ENCODE measurements around the gene UBE2Z.
"Not testable (repeated sequence)": the region's sequence is repeated elsewhere in the genome, so short reads cannot be mapped to it uniquely, and the experiment has no call there.

The UBE2Z gene

DNA sequence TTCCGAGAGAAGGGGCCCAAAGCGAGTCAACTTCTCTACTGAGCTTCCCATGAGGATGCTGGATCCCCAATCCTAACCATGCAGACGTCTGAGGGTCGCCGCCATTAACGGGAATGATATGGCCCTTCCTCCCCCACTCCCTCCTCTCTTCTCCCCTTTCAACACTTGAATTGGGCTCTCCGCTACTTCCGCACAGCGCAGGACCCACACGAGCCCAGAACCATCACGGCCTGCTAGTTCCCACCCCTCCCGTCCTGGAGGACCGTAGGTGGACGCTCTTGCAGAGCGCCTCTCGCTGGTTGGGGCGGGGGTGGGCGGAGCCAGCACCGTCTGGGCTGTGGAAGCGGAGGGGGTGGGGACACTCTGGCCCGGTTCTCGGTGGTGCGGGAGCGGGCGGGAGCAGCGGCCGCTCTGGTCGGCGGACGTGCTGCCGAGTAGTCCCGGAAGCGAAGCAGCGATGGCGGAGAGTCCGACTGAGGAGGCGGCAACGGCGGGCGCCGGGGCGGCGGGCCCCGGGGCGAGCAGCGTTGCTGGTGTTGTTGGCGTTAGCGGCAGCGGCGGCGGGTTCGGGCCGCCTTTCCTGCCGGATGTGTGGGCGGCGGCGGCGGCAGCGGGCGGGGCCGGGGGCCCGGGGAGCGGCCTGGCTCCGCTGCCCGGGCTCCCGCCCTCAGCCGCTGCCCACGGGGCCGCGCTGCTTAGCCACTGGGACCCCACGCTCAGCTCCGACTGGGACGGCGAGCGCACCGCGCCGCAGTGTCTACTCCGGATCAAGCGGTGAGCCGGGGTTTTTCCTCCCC, at the start of gene UBE2Z:
Gene UBE2Z, plus strand, starts transcription at position 361 of the 797 bp plus-strand sequence. Its CDS starts 97 bp downstream, at position 458.
- H3K4me3 ChIP-seq (ENCODE audit: low read depth, low read length), result peak within 1 kb of the TSS; percentile 76
- H3K27me3 ChIP-seq (ENCODE audit: control insufficient read depth, insufficient read depth, low read length), result no peaks in the 10 kb centered on the region
- no peaks in the 10 kb centered on the region for H3K9me3 ChIP-seq (ENCODE audit: control insufficient read depth, insufficient read depth, low read length)
- peaks cover 35% of the 10 kb centered on the region for H3K36me3 ChIP-seq (ENCODE audit: control insufficient read depth, insufficient read depth, low read length)
- H3K27ac ChIP-seq (ENCODE audit: low read depth, low read length), result peak within 1 kb of the TSS; percentile 94
- peak within 1 kb of the TSS; percentile 86 for H3K9ac ChIP-seq (ENCODE audit: low read depth, low read length)
- H3K4me1 ChIP-seq (ENCODE audit: control insufficient read depth, insufficient read depth, low read length), result peaks cover 13% of the 10 kb centered on the region

DNA sequence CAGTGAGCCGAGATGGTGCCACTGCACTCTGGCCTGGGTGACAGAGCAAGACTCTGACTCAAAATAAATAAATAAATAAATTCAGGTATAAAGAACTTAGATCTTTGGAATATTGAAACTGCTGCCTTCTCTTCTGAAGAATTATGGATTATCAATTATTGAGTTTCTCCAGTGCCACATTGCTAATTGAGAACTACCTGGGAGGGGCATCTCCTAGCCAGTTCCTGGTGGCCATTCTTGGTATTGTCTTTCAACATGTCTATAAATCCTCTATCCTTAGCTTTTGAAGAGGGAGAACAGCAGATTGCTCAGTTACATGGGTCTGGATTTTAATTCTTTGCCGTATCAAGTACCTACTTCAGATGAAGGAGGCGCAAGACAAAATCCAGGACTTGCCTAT, 48.2 kb upstream of the UBE2Z start:
- no peaks in the 10 kb centered on the region for H3K4me1 ChIP-seq (ENCODE audit: control insufficient read depth, insufficient read depth, low read length)
- H3K9me3 ChIP-seq (ENCODE audit: control insufficient read depth, insufficient read depth, low read length), result no peaks in the 10 kb centered on the region
- no peak overlapping the region for H3K27ac ChIP-seq (ENCODE audit: low read depth, low read length)
- no peak overlapping the region for H3K9ac ChIP-seq (ENCODE audit: low read depth, low read length)
- H3K27me3 ChIP-seq (ENCODE audit: control insufficient read depth, insufficient read depth, low read length), result no peaks in the 10 kb centered on the region
- no peak overlapping the region for H3K4me3 ChIP-seq (ENCODE audit: low read depth, low read length)
- H3K36me3 ChIP-seq (ENCODE audit: control insufficient read depth, insufficient read depth, low read length), result peaks cover 6% of the 10 kb centered on the region

DNA sequence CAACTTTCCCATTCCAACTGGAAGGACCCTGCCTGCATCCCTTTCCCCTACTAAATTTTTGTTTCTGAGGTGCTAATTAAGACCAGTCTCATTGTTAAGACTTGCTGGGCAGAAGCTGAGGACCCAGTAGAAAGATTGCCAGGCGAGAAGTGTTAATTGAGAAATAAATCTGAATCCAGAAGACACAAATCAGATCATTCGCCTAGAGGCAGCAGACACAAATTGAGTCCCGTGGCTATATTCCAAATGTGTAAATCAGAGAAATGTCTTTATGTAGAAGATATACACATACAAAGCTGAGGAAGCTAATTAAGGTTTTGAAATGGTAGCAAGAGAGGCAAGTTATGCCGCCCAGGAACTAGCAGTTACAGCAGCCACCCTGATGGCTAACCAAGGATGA, 47.8 kb upstream of the UBE2Z start:
- H3K4me1 ChIP-seq (ENCODE audit: control insufficient read depth, insufficient read depth, low read length), result no peaks in the 10 kb centered on the region
- peaks cover 6% of the 10 kb centered on the region for H3K36me3 ChIP-seq (ENCODE audit: control insufficient read depth, insufficient read depth, low read length)
- no peak overlapping the region for H3K9ac ChIP-seq (ENCODE audit: low read depth, low read length)
- H3K27me3 ChIP-seq (ENCODE audit: control insufficient read depth, insufficient read depth, low read length), result no peaks in the 10 kb centered on the region
- H3K27ac ChIP-seq (ENCODE audit: low read depth, low read length), result no peak overlapping the region
- no peaks in the 10 kb centered on the region for H3K9me3 ChIP-seq (ENCODE audit: control insufficient read depth, insufficient read depth, low read length)
- no peak overlapping the region for H3K4me3 ChIP-seq (ENCODE audit: low read depth, low read length)

DNA sequence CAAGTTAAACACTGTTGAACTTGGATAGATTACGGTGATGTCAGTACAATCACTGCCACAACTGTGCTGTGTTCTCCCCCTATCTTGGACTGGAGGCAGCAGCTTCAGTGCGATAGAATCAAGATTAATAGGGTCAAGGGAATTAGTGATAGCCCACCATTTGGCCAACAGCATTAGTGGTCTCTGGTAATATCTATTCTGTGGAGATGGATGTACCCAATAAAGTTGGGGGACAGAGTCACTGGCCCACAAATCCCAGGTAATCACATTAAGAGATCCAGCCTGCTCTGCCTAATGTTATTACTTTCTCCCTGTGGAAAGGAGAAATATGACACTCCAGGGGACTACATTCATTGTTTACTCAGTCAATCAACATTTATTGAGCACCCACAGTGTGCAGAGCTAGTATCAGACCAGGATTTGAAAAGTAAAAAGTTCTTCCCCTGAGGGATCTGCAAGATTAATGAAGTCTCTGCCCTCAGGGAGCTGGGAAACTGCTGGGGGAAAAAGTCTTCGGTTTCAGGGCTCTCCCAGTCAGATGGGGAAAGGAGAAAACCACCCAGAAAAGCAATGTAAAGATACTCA, 39.2 kb upstream of the UBE2Z start:
- H3K27ac ChIP-seq (ENCODE audit: low read depth, low read length), result no peak overlapping the region
- no peaks in the 10 kb centered on the region for H3K36me3 ChIP-seq (ENCODE audit: control insufficient read depth, insufficient read depth, low read length)
- no peak overlapping the region for H3K9ac ChIP-seq (ENCODE audit: low read depth, low read length)
- H3K4me1 ChIP-seq (ENCODE audit: control insufficient read depth, insufficient read depth, low read length), result no peaks in the 10 kb centered on the region; the same call in 1 of the 2 replicates
- H3K9me3 ChIP-seq (ENCODE audit: control insufficient read depth, insufficient read depth, low read length), result no peaks in the 10 kb centered on the region
- no peak overlapping the region for H3K4me3 ChIP-seq (ENCODE audit: low read depth, low read length)
- H3K27me3 ChIP-seq (ENCODE audit: control insufficient read depth, insufficient read depth, low read length), result no peaks in the 10 kb centered on the region

DNA sequence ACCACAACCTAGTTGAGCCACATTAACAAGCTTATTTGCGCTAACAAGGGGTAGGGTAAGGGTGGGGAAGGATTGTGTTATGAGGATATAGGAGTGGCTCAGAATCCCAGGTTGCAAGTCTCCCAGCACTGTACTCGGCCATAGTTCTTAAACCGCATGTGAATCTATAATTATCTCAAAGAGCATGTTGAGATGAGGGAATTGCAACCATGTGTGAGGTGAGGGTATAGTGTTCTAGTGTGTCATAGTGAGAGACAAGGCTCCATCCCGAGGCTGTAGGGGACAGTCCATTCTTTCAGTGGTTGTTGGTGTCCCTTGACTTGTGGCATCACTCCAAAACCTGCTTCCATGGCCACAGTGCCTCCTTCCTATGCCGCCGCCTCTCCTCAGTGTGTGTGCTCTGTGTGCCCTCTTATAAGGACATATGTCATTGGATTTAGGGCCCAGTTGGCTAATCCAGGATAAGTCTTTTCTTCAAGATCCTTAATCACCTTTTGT, 38.3 kb upstream of the UBE2Z start:
- Histone ChIP-seq H3K9me3 (ENCODE audit: control insufficient read depth, insufficient read depth, low read length) (no peaks in the 10 kb centered on the region), H3K27ac (ENCODE audit: low read depth, low read length) (no peak overlapping the region), H3K4me1 (ENCODE audit: control insufficient read depth, insufficient read depth, low read length) (no peaks in the 10 kb centered on the region; the same call in 1 of the 2 replicates), H3K9ac (ENCODE audit: low read depth, low read length) (no peak overlapping the region), H3K4me3 (ENCODE audit: low read depth, low read length) (no peak overlapping the region), H3K36me3 (ENCODE audit: control insufficient read depth, insufficient read depth, low read length) (no peaks in the 10 kb centered on the region), H3K27me3 (ENCODE audit: control insufficient read depth, insufficient read depth, low read length) (no peaks in the 10 kb centered on the region)

DNA sequence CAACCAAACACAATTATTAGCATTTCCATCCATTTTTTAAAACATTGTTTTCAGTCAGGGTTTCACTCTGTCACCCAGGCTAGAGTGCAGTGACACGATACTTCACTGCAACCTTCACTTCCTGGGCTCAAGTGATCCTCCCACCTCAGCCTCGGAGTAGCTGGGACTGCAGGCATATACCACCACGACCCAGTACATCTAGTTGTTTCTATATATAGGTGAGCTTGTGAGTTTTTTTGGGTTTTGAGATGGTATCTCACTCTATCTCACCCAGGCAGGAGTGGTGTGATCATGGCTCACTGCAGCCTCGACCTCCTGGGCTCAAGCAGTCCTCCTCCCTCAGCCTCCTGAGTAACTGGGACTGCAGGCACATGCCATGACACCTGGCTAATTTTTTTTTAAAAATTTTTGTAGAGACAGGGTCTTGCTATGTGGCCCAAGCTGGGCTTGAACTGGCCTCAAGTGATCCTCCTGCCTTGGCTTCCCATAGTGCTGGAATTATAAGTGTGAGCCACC, 37.1 kb upstream of the UBE2Z start:
- Histone ChIP-seq H3K36me3 (ENCODE audit: control insufficient read depth, insufficient read depth, low read length) (no peaks in the 10 kb centered on the region), H3K4me1 (ENCODE audit: control insufficient read depth, insufficient read depth, low read length) (no peaks in the 10 kb centered on the region; the same call in 1 of the 2 replicates), H3K4me3 (ENCODE audit: low read depth, low read length) (no peak overlapping the region), H3K9me3 (ENCODE audit: control insufficient read depth, insufficient read depth, low read length) (no peaks in the 10 kb centered on the region), H3K27me3 (ENCODE audit: control insufficient read depth, insufficient read depth, low read length) (no peaks in the 10 kb centered on the region), H3K9ac (ENCODE audit: low read depth, low read length) (no peak overlapping the region), H3K27ac (ENCODE audit: low read depth, low read length) (no peak overlapping the region)

DNA sequence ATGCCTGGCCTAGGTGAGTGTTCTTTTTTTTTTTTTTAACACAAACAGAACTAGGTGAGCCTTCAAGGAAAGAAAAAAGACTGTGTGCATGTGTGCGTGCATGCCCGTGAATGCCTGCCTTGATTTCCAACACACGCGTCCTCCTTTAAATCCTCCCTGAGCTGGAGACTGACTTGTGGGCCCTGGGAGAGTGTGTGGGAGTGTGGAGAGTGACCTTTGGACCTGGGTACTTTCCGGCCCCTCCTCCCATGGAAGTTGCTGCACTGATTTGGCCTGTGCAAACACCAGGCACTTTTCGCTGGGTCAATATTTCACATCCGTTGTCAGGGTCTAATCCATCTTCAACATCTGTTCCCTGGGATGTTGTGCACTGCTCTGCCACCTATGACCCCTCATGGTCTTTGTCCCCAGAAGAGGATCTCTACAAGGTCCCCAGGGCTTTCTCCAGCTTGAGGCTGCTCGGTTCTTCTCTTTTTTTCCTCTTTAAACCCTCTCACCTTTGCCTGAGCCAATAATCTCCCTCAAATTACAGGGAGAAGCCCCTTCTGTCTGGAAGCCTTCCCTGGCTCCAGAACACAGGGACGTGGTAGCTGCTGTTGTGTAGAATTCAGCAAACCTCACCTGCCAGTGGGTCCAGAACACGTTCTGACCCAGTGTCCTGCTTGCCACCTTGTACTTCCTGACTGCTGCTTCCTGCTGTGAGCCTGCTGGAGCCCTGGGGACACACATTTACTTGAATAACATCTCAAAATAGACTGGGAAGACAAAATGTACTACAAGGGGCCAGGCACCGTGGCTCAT, 36.5 kb upstream of the UBE2Z start:
- H3K9me3 ChIP-seq (ENCODE audit: control insufficient read depth, insufficient read depth, low read length), result no peaks in the 10 kb centered on the region
- H3K4me3 ChIP-seq (ENCODE audit: low read depth, low read length), result no peak overlapping the region
- no peaks in the 10 kb centered on the region for H3K36me3 ChIP-seq (ENCODE audit: control insufficient read depth, insufficient read depth, low read length)
- peak overlapping the region; percentile 39 for H3K27ac ChIP-seq (ENCODE audit: low read depth, low read length)
- H3K4me1 ChIP-seq (ENCODE audit: control insufficient read depth, insufficient read depth, low read length), result no peaks in the 10 kb centered on the region; the same call in 1 of the 2 replicates
- no peak overlapping the region for H3K9ac ChIP-seq (ENCODE audit: low read depth, low read length)
- H3K27me3 ChIP-seq (ENCODE audit: control insufficient read depth, insufficient read depth, low read length), result no peaks in the 10 kb centered on the region

DNA sequence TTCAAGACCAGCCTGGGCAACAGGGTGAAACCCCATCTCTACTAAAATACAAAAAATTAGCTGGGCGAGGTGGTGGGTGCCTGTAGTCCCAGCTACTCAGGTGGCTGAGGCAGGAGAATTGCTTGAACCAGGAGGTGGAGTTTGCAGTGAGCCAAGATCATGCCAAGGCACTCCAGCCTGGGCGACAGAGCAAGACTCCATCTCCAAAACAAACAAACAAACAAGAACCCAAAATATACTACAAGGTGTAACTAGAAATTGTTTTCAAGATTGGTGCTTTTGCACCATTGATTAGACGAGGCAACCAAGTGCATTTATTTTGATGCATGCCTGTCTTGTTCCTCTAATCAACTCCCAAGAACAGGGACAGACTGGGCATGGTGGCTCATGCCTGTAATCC, 35.8 kb upstream of the UBE2Z start:
- H3K27me3 ChIP-seq (ENCODE audit: control insufficient read depth, insufficient read depth, low read length); H3K9me3 ChIP-seq (ENCODE audit: control insufficient read depth, insufficient read depth, low read length); H3K9ac ChIP-seq (ENCODE audit: low read depth, low read length); H3K4me3 ChIP-seq (ENCODE audit: low read depth, low read length); H3K27ac ChIP-seq (ENCODE audit: low read depth, low read length); H3K4me1 ChIP-seq (ENCODE audit: control insufficient read depth, insufficient read depth, low read length); H3K36me3 ChIP-seq (ENCODE audit: control insufficient read depth, insufficient read depth, low read length): not testable (repeated sequence)

DNA sequence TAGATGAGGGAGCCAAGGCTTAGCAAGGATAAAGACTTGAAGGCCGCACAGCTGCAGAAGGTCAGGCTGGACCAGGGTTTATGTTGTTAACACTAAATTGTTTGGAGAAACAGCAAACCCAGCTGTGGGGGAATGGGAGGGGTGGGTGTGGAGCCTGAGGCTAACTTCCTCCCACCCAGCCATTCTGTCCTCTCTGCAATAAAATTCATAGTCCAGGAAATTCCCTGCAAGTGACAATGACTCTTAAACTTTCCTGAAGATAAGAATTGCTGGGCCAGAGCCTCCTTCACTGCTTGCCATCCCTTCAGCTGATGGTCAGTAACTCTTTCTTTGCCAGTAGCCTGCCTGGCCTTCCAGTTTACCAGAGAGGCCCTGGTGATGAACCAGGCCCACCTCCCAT, 35.0 kb upstream of the UBE2Z start:
- H3K9ac ChIP-seq (ENCODE audit: low read depth, low read length), result no peak overlapping the region
- H3K4me1 ChIP-seq (ENCODE audit: control insufficient read depth, insufficient read depth, low read length), result no peaks in the 10 kb centered on the region; the same call in 1 of the 2 replicates
- no peaks in the 10 kb centered on the region for H3K36me3 ChIP-seq (ENCODE audit: control insufficient read depth, insufficient read depth, low read length)
- no peaks in the 10 kb centered on the region for H3K27me3 ChIP-seq (ENCODE audit: control insufficient read depth, insufficient read depth, low read length)
- no peaks in the 10 kb centered on the region for H3K9me3 ChIP-seq (ENCODE audit: control insufficient read depth, insufficient read depth, low read length)
- no peak overlapping the region for H3K27ac ChIP-seq (ENCODE audit: low read depth, low read length)
- H3K4me3 ChIP-seq (ENCODE audit: low read depth, low read length), result no peak overlapping the region

DNA sequence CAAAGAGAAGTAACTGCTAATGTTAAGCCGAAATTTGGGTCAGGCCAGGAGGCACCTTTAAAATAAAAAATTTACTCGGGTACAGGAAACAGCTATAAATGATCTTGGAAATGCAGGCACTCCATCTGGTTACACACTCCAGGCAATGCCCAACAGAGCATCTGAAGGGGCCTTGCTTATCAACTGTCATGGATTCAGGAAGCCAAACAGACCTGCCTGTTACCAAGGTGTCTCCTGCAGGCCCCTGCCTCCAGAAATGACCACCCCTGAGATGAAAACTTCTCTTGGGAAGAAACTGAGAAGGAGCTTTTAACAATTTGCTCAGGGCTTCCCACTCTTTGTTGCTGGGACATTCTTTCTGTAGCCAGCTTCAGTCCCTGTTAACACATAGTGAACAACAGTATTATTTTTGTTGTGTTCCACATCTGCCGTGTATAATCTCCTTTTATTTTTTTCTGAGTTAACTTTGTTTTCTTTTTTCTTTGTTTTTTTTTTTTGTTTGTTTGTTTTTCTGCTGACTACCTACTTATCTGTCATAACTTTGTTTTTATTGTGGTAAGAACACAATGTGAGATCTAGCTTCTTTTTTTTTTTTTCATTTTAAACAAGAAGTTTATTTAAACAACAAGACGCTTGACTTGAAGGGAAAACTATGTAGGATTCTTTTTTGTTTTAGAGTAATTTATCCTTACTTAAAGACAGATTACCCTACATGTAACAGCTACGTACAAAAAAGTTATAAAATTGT, 34.3 kb upstream of the UBE2Z start:
- Histone ChIP-seq H3K4me1 (ENCODE audit: control insufficient read depth, insufficient read depth, low read length) (no peaks in the 10 kb centered on the region; the same call in 1 of the 2 replicates), H3K27me3 (ENCODE audit: control insufficient read depth, insufficient read depth, low read length) (no peaks in the 10 kb centered on the region), H3K9me3 (ENCODE audit: control insufficient read depth, insufficient read depth, low read length) (no peaks in the 10 kb centered on the region), H3K4me3 (ENCODE audit: low read depth, low read length) (no peak overlapping the region), H3K9ac (ENCODE audit: low read depth, low read length) (no peak overlapping the region), H3K36me3 (ENCODE audit: control insufficient read depth, insufficient read depth, low read length) (no peaks in the 10 kb centered on the region), H3K27ac (ENCODE audit: low read depth, low read length) (no peak overlapping the region)
